Measurements from ENCODE around the gene DMKN. TPM values are rescaled to one million over a fixed set of nuclear protein-coding genes. Genes with fewer than 3 reads are reported as not detected.

DMKN gene
- total and polyA plus RNA-seq, 2 experiments from 2014 or later, result 57.0 to 99.5 TPM

GRCh38 chr19:35498984-35499527, 14.4 kb downstream of the DMKN start:
- no peak for DNase-seq (ENCODE audit: low spot score)

DNA sequence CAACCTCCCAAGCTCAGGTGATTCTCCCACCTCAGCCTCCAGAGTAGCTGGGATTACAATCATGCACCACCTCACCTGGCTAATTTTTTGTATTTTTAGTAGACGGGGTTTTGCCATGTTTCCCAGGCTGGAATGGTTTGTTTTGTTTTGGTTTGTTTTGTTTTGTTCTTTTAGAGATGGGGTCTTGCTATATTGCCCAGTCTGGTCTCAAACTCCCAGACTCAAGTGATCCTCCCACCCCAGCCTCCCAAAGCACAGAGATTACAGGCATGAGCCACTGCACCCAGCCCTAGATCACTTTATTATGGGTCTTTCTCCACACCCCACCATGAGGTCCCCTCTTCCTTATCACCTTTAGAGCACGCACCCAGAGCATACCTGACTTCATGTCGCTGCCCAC, 15.2 kb downstream of the DMKN start:
- H3K27ac ChIP-seq, result no peak overlapping the region
- H3K79me2 ChIP-seq, result no peaks in the 10 kb centered on the region
- DNase-seq (ENCODE audit: low spot score), result no peak
- H2AFZ ChIP-seq, result no peak overlapping the region
- no peaks in the 10 kb centered on the region for H4K20me1 ChIP-seq (ENCODE audit: insufficient read depth, poor library complexity, severe bottlenecking)
- no peaks in the 10 kb centered on the region for H3K9me2 ChIP-seq (replicated peaks; ENCODE audit: insufficient read depth)
- H3K4me3 ChIP-seq, result no peak overlapping the region
- no peak for TF ChIP-seq EZH2phosphoT487 (IDR thresholded peaks at IDR 0.05; ENCODE audit: low read depth, severe bottlenecking, unreplicated experiment)
- TF ChIP-seq EZH2 (IDR thresholded peaks at IDR 0.05; ENCODE audit: borderline replicate concordance), result no peak
- TF ChIP-seq, protein P1, sequence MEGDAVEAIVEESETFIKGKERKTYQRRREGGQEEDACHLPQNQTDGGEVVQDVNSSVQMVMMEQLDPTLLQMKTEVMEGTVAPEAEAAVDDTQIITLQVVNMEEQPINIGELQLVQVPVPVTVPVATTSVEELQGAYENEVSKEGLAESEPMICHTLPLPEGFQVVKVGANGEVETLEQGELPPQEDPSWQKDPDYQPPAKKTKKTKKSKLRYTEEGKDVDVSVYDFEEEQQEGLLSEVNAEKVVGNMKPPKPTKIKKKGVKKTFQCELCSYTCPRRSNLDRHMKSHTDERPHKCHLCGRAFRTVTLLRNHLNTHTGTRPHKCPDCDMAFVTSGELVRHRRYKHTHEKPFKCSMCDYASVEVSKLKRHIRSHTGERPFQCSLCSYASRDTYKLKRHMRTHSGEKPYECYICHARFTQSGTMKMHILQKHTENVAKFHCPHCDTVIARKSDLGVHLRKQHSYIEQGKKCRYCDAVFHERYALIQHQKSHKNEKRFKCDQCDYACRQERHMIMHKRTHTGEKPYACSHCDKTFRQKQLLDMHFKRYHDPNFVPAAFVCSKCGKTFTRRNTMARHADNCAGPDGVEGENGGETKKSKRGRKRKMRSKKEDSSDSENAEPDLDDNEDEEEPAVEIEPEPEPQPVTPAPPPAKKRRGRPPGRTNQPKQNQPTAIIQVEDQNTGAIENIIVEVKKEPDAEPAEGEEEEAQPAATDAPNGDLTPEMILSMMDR (IDR thresholded peaks at IDR 0.05; ENCODE audit: poor library complexity), result no peak
- H3K36me3 ChIP-seq (replicated peaks; ENCODE audit: insufficient read depth, low read depth), result no peaks in the 10 kb centered on the region
- H3K27me3 ChIP-seq, result no peaks in the 10 kb centered on the region
- no peaks in the 10 kb centered on the region for H3K9me3 ChIP-seq (ENCODE audit: low read depth)
- H3K4me2 ChIP-seq, result no peak overlapping the region
- 86% methylated on average over 3 of the region's 3 CpGs for WGBS (ENCODE audit: low lambda C conversion rate, missing lambda C conversion rate)
- peaks cover 6% of the 10 kb centered on the region for H3K4me1 ChIP-seq (ENCODE audit: insufficient read depth)

More at GRCh38 chr19:35498984-35499527, 14.4 kb downstream of the DMKN start:
- no peak overlapping the region for H2AFZ ChIP-seq
- H3K9me3 ChIP-seq (ENCODE audit: low read depth), result no peaks in the 10 kb centered on the region
- no peaks in the 10 kb centered on the region for H3K9me2 ChIP-seq (replicated peaks; ENCODE audit: insufficient read depth)
- TF ChIP-seq EZH2phosphoT487 (IDR thresholded peaks at IDR 0.05; ENCODE audit: low read depth, severe bottlenecking, unreplicated experiment), result no peak
- no peaks in the 10 kb centered on the region for H3K79me2 ChIP-seq
- peaks cover 6% of the 10 kb centered on the region for H3K4me1 ChIP-seq (ENCODE audit: insufficient read depth)
- WGBS (ENCODE audit: low lambda C conversion rate, missing lambda C conversion rate), result 93% methylated on average over 9 of the region's 9 CpGs
- no peak overlapping the region for H3K4me3 ChIP-seq
- H3K36me3 ChIP-seq (replicated peaks; ENCODE audit: insufficient read depth, low read depth), result no peaks in the 10 kb centered on the region
- no peak overlapping the region for H3K27ac ChIP-seq
- no peaks in the 10 kb centered on the region for H4K20me1 ChIP-seq (ENCODE audit: insufficient read depth, poor library complexity, severe bottlenecking)
- no peak overlapping the region for H3K4me2 ChIP-seq
- H3K27me3 ChIP-seq, result no peaks in the 10 kb centered on the region

- no peak for DNase-seq (ENCODE audit: low spot score)
These were observed 16.0 kb downstream of the DMKN start for GRCh38 chr19:35497406-35497805.

More at GRCh38 chr19:35497406-35497805, 16.0 kb downstream of the DMKN start:
- H3K79me2 ChIP-seq, result no peaks in the 10 kb centered on the region
- no peaks in the 10 kb centered on the region for H4K20me1 ChIP-seq (ENCODE audit: insufficient read depth, poor library complexity, severe bottlenecking)
- peaks cover 6% of the 10 kb centered on the region for H3K4me1 ChIP-seq (ENCODE audit: insufficient read depth)
- H3K4me3 ChIP-seq, result no peak overlapping the region
- WGBS (ENCODE audit: low lambda C conversion rate, missing lambda C conversion rate), result 91% methylated on average over 14 of the region's 14 CpGs
- H3K4me2 ChIP-seq, result no peak overlapping the region
- TF ChIP-seq, protein P1 (IDR thresholded peaks at IDR 0.05; ENCODE audit: poor library complexity), result no peak
- TF ChIP-seq EZH2phosphoT487 (IDR thresholded peaks at IDR 0.05; ENCODE audit: low read depth, severe bottlenecking, unreplicated experiment) (no peak), EZH2 (IDR thresholded peaks at IDR 0.05; ENCODE audit: borderline replicate concordance) (no peak)
- no peaks in the 10 kb centered on the region for H3K9me3 ChIP-seq (ENCODE audit: low read depth)
- no peak overlapping the region for H3K27ac ChIP-seq
- no peak overlapping the region for H2AFZ ChIP-seq
- no peaks in the 10 kb centered on the region for H3K36me3 ChIP-seq (replicated peaks; ENCODE audit: insufficient read depth, low read depth)
- H3K27me3 ChIP-seq, result no peaks in the 10 kb centered on the region
- no peaks in the 10 kb centered on the region for H3K9me2 ChIP-seq (replicated peaks; ENCODE audit: insufficient read depth)
